HG03469 (cell line): ENCODE data around the gene CCNYL1.
A peak's percentile ranks its signal among the peaks of the same experiment; 100 is the strongest.
"Not testable (repeated sequence)": the region's sequence is repeated elsewhere in the genome, so short reads cannot be mapped to it uniquely, and the experiment has no call there.

Experiments
- ATAC-seq: cut with Tn5 transposase; IDR thresholded peaks from one replicate; pipeline ENCODE4 v1.9.1; 2021; ENCODE audit warnings: mild to moderate bottlenecking, moderate library complexity, moderate number of reproducible peaks; ENCODE audit not compliant: unreplicated experiment

CCNYL1 gene

DNA sequence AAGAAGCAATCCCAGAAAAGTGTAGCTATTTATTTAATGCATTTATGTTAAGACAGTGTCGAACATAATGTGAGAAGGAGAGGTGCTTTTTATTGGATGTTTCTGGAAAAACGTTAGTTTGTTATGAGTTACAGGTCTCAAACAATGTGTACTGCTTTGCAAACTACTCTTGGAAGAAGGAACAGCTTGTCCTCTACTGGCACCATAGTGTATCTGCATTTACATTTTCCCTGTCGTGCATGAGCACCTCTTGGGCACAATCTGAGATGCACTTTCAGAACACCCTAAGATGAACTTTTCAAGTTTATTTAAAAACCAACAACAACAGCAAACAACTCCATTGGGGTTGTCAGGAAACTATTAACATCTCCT is 22.8 kb downstream of the CCNYL1 start:
- ATAC-seq: no peak

DNA sequence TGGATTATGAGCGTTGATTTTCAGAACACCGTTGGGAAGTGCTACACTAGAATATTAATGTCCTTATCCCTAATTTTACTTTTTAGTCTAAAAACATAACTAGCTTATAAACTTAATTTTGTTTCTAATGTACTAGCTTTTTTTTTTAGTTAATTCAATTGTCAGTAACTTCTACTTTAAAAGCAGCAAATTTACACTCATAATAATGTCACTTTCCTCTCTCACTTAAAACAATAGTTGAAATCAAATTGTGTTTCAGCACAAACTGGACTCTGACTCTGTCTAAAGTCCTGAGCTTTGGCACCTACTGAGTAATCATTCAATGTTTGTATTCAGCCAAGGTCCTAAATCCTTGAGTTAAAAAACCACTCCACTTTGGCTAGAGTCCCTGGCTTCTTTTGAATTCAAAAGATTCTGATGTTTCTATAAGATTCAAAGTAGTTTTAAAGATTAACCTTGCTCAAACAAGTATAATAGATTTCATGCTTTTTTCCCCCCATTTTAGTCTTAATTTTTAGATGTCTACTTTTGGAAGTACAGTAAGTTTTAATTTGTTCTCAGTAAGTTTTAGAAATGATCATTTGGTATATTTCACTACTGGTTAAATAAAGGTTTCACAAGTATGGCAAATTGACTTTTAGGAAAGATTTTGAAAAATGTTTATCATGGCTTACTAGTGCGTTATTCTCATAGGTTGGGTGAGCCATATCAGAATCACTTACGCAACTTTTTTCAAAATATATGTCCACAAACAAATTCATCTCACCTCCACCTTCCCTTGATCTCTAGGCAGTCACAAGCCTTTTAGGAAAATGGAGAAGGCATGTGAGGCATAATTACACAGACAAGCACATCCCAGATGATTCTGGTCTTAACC is 23.4 kb downstream of the CCNYL1 start:
- ATAC-seq: no peak

GRCh38 chr2:207735513-207735859 is 24.0 kb downstream of the CCNYL1 start:
- not testable (repeated sequence) for ATAC-seq

DNA sequence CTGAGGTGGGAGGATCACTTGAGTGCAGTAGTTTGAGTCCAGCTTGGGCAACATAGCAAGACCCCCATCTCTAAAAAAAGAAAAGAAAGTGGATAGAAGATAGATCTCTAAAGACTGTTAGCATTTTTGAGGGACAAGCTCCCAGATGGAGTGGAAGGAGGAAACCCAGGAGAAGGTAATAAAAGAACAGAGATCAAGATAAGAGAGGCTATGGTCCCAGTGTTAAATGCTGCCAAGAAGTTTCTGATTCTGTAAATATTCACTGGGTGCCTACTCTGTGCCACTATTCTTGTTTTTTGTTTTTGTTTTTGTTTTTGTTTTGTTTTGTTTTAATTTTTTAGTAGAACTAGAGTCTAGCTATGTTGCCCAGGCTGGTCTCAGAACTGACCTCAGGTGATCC is 32.1 kb downstream of the CCNYL1 start:
- no peak for ATAC-seq

- ATAC-seq: no peak
These were observed 32.6 kb downstream of the CCNYL1 start for GRCh38 chr2:207744050-207744449.

GRCh38 chr2:207744451-207744850 is 33.0 kb downstream of the CCNYL1 start:
- ATAC-seq: no peak

GRCh38 chr2:207746131-207746530 is 34.7 kb downstream of the CCNYL1 start:
- ATAC-seq: peak; percentile 90

GRCh38 chr2:207747653-207748560 is 36.5 kb downstream of the CCNYL1 start:
- ATAC-seq: no peak

- ATAC-seq: no peak
These were observed 37.6 kb downstream of the CCNYL1 start for GRCh38 chr2:207748993-207749392.

GRCh38 chr2:207749873-207750272 is 38.4 kb downstream of the CCNYL1 start:
- no peak for ATAC-seq

DNA sequence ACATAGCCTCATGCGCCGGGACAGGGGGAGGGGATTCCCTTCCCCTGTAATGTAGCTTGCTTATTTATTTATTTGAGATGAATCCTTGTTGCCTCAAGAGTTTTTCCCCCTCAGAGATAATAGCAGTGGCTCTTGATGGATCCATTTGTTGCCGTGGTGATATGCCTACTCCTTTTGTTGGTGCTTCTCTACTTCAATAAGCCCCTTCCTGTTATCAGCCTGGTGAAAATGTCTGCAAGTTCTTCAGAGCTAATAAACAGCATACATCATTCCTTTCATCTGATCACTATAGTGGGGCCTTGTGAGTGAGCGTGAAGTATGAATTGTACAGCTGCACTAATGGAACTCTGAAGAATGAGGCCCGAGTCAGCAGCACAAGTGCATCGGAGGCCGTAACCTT is 38.9 kb downstream of the CCNYL1 start:
- ATAC-seq: no peak

- ATAC-seq: no peak
These were observed 39.4 kb downstream of the CCNYL1 start for GRCh38 chr2:207750876-207751275.

GRCh38 chr2:207753688-207754087 is 42.2 kb downstream of the CCNYL1 start:
- ATAC-seq: not testable (repeated sequence)

DNA sequence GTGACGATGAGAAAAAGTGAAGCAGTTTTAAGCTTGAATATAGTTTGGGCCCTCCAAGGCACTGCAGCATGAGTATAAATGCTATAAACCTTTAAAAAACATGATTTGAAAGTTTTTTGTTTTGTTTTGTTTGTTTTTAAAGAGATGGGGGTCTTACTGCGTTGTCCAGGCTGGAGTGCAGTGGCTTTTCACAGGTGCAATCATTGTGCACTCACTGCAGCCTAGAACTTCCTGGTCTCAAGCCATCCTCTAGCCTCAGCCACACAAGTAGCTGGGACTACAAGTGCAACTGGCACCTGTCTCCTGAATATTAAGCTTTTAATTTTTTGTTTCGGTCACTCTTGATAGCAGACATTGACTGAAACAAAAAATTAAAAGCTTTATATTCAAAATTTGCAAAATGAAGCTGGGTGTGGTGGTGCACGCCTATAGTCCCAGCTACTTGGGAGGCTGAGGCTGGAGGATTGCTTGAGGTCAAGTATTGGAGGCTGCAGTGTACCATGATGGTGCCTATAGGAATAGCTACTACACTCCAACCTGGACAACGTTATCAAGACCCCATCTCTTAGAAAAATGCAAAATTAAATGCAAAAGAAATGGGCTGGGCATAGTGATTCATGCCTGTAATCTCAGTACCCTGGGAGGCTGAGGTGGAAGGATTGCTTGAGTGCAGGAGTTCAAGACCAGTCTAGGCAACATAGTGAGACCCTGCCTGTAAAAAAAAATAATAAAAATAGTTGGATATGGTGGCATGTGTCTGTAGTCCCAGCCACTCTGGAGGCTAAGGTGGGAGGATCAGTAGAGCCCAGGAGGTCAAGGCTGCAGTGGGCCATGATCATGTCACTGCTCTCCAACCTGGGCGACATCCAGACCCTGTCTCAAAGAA is 43.3 kb downstream of the CCNYL1 start:
- no peak for ATAC-seq

- ATAC-seq: no peak
These were observed 46.6 kb downstream of the CCNYL1 start for GRCh38 chr2:207758025-207758424.

DNA sequence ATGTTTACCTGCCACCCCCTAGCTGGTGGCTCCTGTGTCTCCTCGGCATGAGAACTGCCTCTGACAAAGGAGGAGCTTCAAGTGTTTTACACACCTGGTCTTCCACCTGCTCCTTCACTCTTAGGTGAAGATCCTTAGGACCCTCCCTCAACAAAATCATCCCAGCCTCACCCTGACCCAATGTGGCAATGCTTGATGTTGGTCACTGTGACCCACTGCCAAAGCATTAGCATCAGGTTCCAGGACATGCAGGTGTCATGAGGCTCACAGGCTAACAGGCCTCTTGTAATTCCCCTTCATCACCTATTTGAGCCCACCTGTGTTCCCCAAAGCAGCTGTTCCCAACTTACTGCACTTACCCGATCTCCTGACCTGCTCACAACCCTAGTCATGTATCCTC is 48.5 kb downstream of the CCNYL1 start:
- ATAC-seq: no peak

- ATAC-seq: no peak
These were observed 49.0 kb downstream of the CCNYL1 start for GRCh38 chr2:207760453-207760852.

GRCh38 chr2:207761426-207761825 is 50.0 kb downstream of the CCNYL1 start:
- ATAC-seq: not testable (repeated sequence)

DNA sequence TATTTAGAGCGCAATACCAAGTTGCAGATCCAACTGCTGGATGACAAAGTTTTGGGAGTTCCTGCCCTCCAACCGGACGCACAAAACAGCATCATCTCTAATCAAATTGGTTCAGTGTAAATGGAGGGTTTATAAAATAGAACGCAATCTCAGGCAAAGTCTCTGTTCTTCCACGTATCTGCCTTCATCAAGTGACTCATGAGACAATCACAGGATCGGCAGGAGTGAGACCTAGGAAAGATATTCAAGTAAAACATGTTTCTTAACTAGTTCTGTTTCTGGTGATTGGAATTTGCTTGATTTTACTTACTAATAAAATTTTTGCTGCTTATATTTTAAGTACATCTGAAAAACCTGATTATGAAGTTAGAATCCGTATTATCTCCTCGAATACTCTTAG is 50.7 kb downstream of the CCNYL1 start:
- ATAC-seq: no peak

- ATAC-seq: no peak
These were observed 52.0 kb downstream of the CCNYL1 start for GRCh38 chr2:207763303-207763917.
